GM23248 (cell line): ENCODE results near the gene CPAMD8.

Experiments used
- EZH2 ChIP-seq: fragments of 200-600 bp; sonication (generic); IDR thresholded peaks from 2 replicates; pipeline ENCODE4 v1.6.1; 2018; ENCODE audit warnings: antibody characterized with exemption, mild to moderate bottlenecking; ENCODE audit not compliant: insufficient read depth, poor library complexity, severe bottlenecking
- EZH2phosphoT487 ChIP-seq: fragments of 200-600 bp; sonication (generic); IDR thresholded peaks from 2 replicates; pipeline ENCODE4 v1.6.1; 2018; ENCODE audit warnings: antibody characterized with exemption, moderate library complexity, mild to moderate bottlenecking, low read depth; ENCODE audit not compliant: insufficient read depth

GRCh38 chr19:16875584-16876555 lies 150.7 kb downstream of the CPAMD8 start:
- TF ChIP-seq EZH2 (no peak), EZH2phosphoT487 (no peak)
